Ovary (tissue), 3 donors: Measurements from ENCODE around the gene KIAA1671.

Experiments
- EP300 ChIP-seq: sonication (generic); formaldehyde crosslinking; IDR thresholded peaks from one replicate; pipeline ENCODE4 v1.6.1; 2017; ENCODE audit warnings: antibody characterized with exemption
- POLR2A ChIP-seq: fragments of 450-650 bp; IDR thresholded peaks from one replicate; pipeline ENCODE4 v1.6.1; 2017; ENCODE audit warnings: antibody characterized with exemption, mild to moderate bottlenecking, moderate library complexity
- TF ChIP-seq, protein P1 (sequence below), 3 donors: fragments of 450-650 bp in 2 of 3; fragments of 200-600 bp in 1 of 3; IDR thresholded peaks; one replicate each; pipeline versions ENCODE4 v1.5.1 to v1.8.0; 2016 to 2022; ENCODE audit warnings: antibody characterized with exemption in 3 of 3, mild to moderate bottlenecking in 1 of 3
- donor health status: DM: no; HTN: no; CAD: no.

- TF ChIP-seq, protein P1, sequence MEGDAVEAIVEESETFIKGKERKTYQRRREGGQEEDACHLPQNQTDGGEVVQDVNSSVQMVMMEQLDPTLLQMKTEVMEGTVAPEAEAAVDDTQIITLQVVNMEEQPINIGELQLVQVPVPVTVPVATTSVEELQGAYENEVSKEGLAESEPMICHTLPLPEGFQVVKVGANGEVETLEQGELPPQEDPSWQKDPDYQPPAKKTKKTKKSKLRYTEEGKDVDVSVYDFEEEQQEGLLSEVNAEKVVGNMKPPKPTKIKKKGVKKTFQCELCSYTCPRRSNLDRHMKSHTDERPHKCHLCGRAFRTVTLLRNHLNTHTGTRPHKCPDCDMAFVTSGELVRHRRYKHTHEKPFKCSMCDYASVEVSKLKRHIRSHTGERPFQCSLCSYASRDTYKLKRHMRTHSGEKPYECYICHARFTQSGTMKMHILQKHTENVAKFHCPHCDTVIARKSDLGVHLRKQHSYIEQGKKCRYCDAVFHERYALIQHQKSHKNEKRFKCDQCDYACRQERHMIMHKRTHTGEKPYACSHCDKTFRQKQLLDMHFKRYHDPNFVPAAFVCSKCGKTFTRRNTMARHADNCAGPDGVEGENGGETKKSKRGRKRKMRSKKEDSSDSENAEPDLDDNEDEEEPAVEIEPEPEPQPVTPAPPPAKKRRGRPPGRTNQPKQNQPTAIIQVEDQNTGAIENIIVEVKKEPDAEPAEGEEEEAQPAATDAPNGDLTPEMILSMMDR (IDR thresholded peaks at IDR 0.05) = no peak
- TF ChIP-seq POLR2A = no peak
- TF ChIP-seq EP300 = no peak
Measured at GRCh38 chr22:25018009-25018408, 65.5 kb downstream of the KIAA1671 start.
